Left lung (tissue), 4 donors: ENCODE data around the gene LASP1NB.

ENCODE experiments used
- ATAC-seq: fragments of 200-7000 bp; cut with Tn5 transposase; one replicate; pipeline ENCODE4 v1.9.1; 2020; ENCODE audit warnings: moderate library complexity
- DNase-seq, 4 donors: peaks; one replicate each; pipeline ENCODE4 v3.0.0-alpha.2; 2013 to 2020
- H3K27ac ChIP-seq, 2 donors: fragments of 200-600 bp; sonication (generic) in 1 of 2; one replicate each; pipeline versions ENCODE4 v1.5.0 to v1.8.0; 2020 to 2021
- H3K27me3 ChIP-seq, 2 donors: fragments of 200-600 bp; sonication (generic) in 1 of 2; one replicate each; pipeline versions ENCODE4 v1.5.0 to v1.8.0; 2020 to 2021
- H3K36me3 ChIP-seq, 2 donors: fragments of 200-600 bp; sonication (generic) in 1 of 2; one replicate each; pipeline versions ENCODE4 v1.5.0 to v1.8.0; 2020 to 2021
- H3K4me1 ChIP-seq, 2 donors: fragments of 200-600 bp; one replicate each; pipeline ENCODE4 v1.8.0; 2021
- H3K4me3 ChIP-seq, 2 donors: fragments of 200-600 bp; sonication (generic) in 1 of 2; one replicate each; pipeline versions ENCODE4 v1.5.0 to v1.8.0; 2020 to 2021; ENCODE audit warnings: mild to moderate bottlenecking in 1 of 2
- H3K9me3 ChIP-seq, 2 donors: fragments of 200-600 bp; sonication (generic) in 1 of 2; one replicate each; pipeline versions ENCODE4 v1.5.0 to v1.8.0; 2020 to 2021
- intact Hi-C, 2 donors: fragments of 100-400 bp; cut with DNase I; formaldehyde crosslinking; loops; one replicate each; pipeline versions ENCODE4 v1.11.2 to v1.14.2; 2022
- TF ChIP-seq, protein P1 (sequence below), 2 donors: fragments of 200-600 bp; sonication (generic) in 1 of 2; IDR thresholded peaks; one replicate each; pipeline versions ENCODE4 v1.5.0 to v1.8.0; 2021; ENCODE audit warnings: antibody characterized with exemption in 2 of 2
- donor health status: DM: no; HTN: yes; CAD: no.
- donor health status: DM: no; HTN: no; CAD: no.

Gene LASP1NB

DNA sequence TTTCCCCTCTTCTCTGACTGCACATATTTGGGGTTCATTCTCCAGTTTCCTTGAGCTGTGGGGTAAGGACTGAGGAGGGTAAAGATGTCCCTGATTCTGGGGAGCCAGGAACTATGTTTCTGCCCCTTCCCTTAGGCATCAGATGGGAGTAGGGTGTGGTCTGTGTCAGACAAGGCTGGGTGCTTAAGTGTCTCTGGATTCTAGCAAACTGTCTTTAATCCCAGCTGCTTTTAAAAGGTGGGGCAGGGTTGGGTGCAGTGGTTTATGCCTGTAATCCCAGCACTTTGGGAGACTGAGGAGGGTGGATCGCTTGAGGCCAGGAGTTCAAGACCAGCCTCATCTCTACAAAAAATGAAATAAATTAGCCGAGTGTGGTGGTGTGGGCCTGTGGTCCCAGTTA is 42.5 kb upstream of the LASP1NB start:
- TF ChIP-seq, protein P1, sequence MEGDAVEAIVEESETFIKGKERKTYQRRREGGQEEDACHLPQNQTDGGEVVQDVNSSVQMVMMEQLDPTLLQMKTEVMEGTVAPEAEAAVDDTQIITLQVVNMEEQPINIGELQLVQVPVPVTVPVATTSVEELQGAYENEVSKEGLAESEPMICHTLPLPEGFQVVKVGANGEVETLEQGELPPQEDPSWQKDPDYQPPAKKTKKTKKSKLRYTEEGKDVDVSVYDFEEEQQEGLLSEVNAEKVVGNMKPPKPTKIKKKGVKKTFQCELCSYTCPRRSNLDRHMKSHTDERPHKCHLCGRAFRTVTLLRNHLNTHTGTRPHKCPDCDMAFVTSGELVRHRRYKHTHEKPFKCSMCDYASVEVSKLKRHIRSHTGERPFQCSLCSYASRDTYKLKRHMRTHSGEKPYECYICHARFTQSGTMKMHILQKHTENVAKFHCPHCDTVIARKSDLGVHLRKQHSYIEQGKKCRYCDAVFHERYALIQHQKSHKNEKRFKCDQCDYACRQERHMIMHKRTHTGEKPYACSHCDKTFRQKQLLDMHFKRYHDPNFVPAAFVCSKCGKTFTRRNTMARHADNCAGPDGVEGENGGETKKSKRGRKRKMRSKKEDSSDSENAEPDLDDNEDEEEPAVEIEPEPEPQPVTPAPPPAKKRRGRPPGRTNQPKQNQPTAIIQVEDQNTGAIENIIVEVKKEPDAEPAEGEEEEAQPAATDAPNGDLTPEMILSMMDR (IDR thresholded peaks at IDR 0.05), result no peak
- Histone ChIP-seq H3K4me3 (no peak overlapping the region), H3K9me3 (no peaks in the 10 kb centered on the region), H3K27ac (peak overlapping the region; percentile 53 to 73), H3K4me1 (peaks cover 57 to 100% of the 10 kb centered on the region in 2 donors), H3K27me3 (no peaks in the 10 kb centered on the region), H3K36me3 (peaks cover 0 to 73% of the 10 kb centered on the region in 2 donors)
- no peak for ATAC-seq
- no peak for DNase-seq
- intact Hi-C loops, result no loop called here

GRCh38 chr17:38883592-38884526 is 41.6 kb upstream of the LASP1NB start:
- H3K4me1 ChIP-seq, result peaks cover 57 to 90% of the 10 kb centered on the region in 2 donors
- peak; percentile 6 for ATAC-seq
- intact Hi-C loops, result no loop called here
- TF ChIP-seq, protein P1 (IDR thresholded peaks at IDR 0.05), result peak in 1 of 2 donors; percentile 25
- peaks cover 0 to 73% of the 10 kb centered on the region in 2 donors for H3K36me3 ChIP-seq
- no peaks in the 10 kb centered on the region for H3K27me3 ChIP-seq
- no peak overlapping the region for H3K4me3 ChIP-seq
- no peaks in the 10 kb centered on the region for H3K9me3 ChIP-seq
- DNase-seq, result peak in 2 of 4 donors; percentile 47 to 50
- peak overlapping the region; percentile 53 to 73 for H3K27ac ChIP-seq

DNA sequence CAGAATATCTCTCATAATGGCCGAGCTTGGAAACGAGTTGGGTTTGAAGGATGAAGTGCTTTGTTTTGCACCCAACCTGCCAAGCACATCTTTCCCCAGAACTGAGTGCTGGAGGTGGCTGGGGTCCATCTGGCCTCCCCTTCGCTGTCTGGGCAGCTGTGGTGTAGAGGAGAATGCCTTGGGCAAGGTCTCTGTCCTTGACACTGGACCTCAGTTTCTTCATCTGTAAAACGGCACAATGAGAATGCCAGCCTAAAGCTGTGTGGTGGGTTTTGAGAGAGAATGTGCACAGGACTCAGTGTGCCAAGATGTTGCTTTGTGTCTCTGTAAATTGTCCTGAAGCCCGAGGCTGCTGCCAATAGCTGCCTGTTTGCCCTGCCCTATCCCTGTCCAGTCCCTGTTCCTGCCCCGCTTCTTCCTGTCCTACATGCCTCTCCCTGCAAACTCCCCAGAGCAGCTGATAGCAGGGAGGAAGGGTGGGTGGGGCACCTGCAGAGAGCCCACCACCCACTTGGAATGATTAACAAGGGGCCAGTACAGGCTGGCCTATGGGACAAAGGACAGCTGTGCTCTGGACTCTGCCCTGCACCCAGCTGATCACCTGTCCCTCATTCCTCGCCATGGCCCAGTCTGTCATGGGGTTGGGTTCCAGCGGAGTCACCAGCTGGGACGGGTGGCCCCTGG is 40.2 kb upstream of the LASP1NB start:
- H3K27ac ChIP-seq, result peak overlapping the region in 1 of 2 donors; percentile 73
- peaks cover 0 to 68% of the 10 kb centered on the region in 2 donors for H3K36me3 ChIP-seq
- no peak for ATAC-seq
- DNase-seq, result no peak
- H3K9me3 ChIP-seq, result no peaks in the 10 kb centered on the region
- H3K27me3 ChIP-seq, result no peaks in the 10 kb centered on the region
- intact Hi-C loops, result no loop called here
- H3K4me3 ChIP-seq, result no peak overlapping the region
- H3K4me1 ChIP-seq, result peaks cover 51 to 90% of the 10 kb centered on the region in 2 donors
- TF ChIP-seq, protein P1 (IDR thresholded peaks at IDR 0.05), result no peak

- peak in 1 of 4 donors; percentile 43 for DNase-seq
- Histone ChIP-seq H3K27me3 (no peaks in the 10 kb centered on the region), H3K4me3 (no peak overlapping the region), H3K27ac (peak overlapping the region in 1 of 2 donors; percentile 73), H3K36me3 (peaks cover 0 to 68% of the 10 kb centered on the region in 2 donors), H3K4me1 (peaks cover 43 to 90% of the 10 kb centered on the region in 2 donors), H3K9me3 (no peaks in the 10 kb centered on the region)
- ATAC-seq, result no peak
- intact Hi-C loops, result no loop called here
- TF ChIP-seq, protein P1 (IDR thresholded peaks at IDR 0.05), result no peak
Measured at GRCh38 chr17:38885728-38886642, 39.4 kb upstream of the LASP1NB start.
